Trophoblast cell (in vitro differentiated cells and primary cell): ENCODE data around the gene CNTN4.
A peak's percentile ranks its signal among the peaks of the same experiment; 100 is the strongest.
"Not testable (repeated sequence)": the region's sequence is repeated elsewhere in the genome, so short reads cannot be mapped to it uniquely, and the experiment has no call there.

Source experiments
- DNase-seq, 2 donors: peaks; one replicate each; pipeline ENCODE4 v3.0.0-alpha.2; 2016
- H2AFZ ChIP-seq: 2 replicates; pipeline ENCODE4 v1.6.1; 2013; ENCODE audit warnings: low read length, moderate library complexity, mild to moderate bottlenecking; ENCODE audit not compliant: insufficient read depth, poor library complexity
- H2AK5ac ChIP-seq: 2 replicates; pipeline ENCODE4 v1.6.1; 2013; ENCODE audit warnings: mild to moderate bottlenecking, low read length
- H2BK120ac ChIP-seq: 2 replicates; pipeline ENCODE4 v1.6.1; 2013; ENCODE audit warnings: low read length, mild to moderate bottlenecking, moderate library complexity; ENCODE audit not compliant: insufficient read depth, poor library complexity
- H2BK12ac ChIP-seq: 2 replicates; pipeline ENCODE4 v1.6.1; 2013; ENCODE audit warnings: mild to moderate bottlenecking, low read length, moderate library complexity
- H2BK5ac ChIP-seq: 2 replicates; pipeline ENCODE4 v1.6.1; 2013; ENCODE audit warnings: low read length, low read depth, moderate library complexity, mild to moderate bottlenecking; ENCODE audit not compliant: poor library complexity
- H3K14ac ChIP-seq: 2 replicates; pipeline ENCODE4 v1.6.1; 2013; ENCODE audit warnings: mild to moderate bottlenecking, low read length
- H3K18ac ChIP-seq: 2 replicates; pipeline ENCODE4 v1.6.1; 2013; ENCODE audit warnings: mild to moderate bottlenecking, low read length
- H3K23ac ChIP-seq: 2 replicates; pipeline ENCODE4 v1.6.1; 2013; ENCODE audit warnings: low read length
- H3K27ac ChIP-seq: 2 replicates; pipeline ENCODE4 v1.5.1; 2013; ENCODE audit warnings: low read depth, mild to moderate bottlenecking, inconsistent platforms, low read length, moderate library complexity
- H3K27me3 ChIP-seq: 2 replicates; pipeline ENCODE4 v1.6.1; 2013; ENCODE audit warnings: inconsistent platforms, mild to moderate bottlenecking, low read length, moderate library complexity; ENCODE audit not compliant: insufficient read depth
- H3K36me3 ChIP-seq, 2 experiments: 1 replicate in 1 of 2; 2 replicates in 1 of 2; pipeline ENCODE4 v1.6.1; 2013; ENCODE audit warnings: low read length in 2 of 2, mild to moderate bottlenecking in 2 of 2, moderate library complexity in 1 of 2; ENCODE audit not compliant: insufficient read depth in 2 of 2, control insufficient read depth in 1 of 2
- H3K4ac ChIP-seq: 2 replicates; pipeline ENCODE4 v1.6.1; 2013; ENCODE audit warnings: low read depth, mild to moderate bottlenecking, low read length, moderate library complexity
- H3K4me1 ChIP-seq, 2 experiments: 1 replicate in 1 of 2; 2 replicates in 1 of 2; pipeline ENCODE4 v1.6.1; 2013; ENCODE audit warnings: low read length in 2 of 2, mild to moderate bottlenecking in 2 of 2, moderate library complexity in 1 of 2; ENCODE audit not compliant: insufficient read depth in 2 of 2, control insufficient read depth in 1 of 2
- H3K4me2 ChIP-seq: 2 replicates; pipeline ENCODE4 v1.6.1; 2013; ENCODE audit warnings: inconsistent platforms, mild to moderate bottlenecking, low read length, moderate library complexity
- H3K4me3 ChIP-seq: 2 replicates; pipeline ENCODE4 v1.5.1; 2013; ENCODE audit warnings: mild to moderate bottlenecking, low read depth, low read length, inconsistent platforms
- H3K79me1 ChIP-seq: one replicate; pipeline ENCODE4 v1.6.1; 2013; ENCODE audit warnings: low read length
- H3K79me2 ChIP-seq: 2 replicates; pipeline ENCODE4 v1.6.1; 2013; ENCODE audit warnings: low read length, mild to moderate bottlenecking; ENCODE audit not compliant: control insufficient read depth, insufficient read depth, poor library complexity
- H3K9ac ChIP-seq: 2 replicates; pipeline ENCODE4 v1.6.1; 2013; ENCODE audit warnings: mild to moderate bottlenecking, low read length
- H3K9me3 ChIP-seq: 2 replicates; pipeline ENCODE4 v1.6.1; 2013; ENCODE audit warnings: low read depth, mild to moderate bottlenecking, control low read depth, inconsistent platforms, low read length; ENCODE audit not compliant: insufficient read depth
- H4K12ac ChIP-seq: 2 replicates; pipeline ENCODE4 v1.6.1; 2013; ENCODE audit warnings: low read depth, mild to moderate bottlenecking, low read length, moderate library complexity
- H4K8ac ChIP-seq: 2 replicates; pipeline ENCODE4 v1.6.1; 2013; ENCODE audit warnings: low read depth, mild to moderate bottlenecking, low read length, moderate library complexity
- H4K91ac ChIP-seq: one replicate; pipeline ENCODE4 v1.6.1; 2013; ENCODE audit warnings: low read depth, mild to moderate bottlenecking, low read length, moderate library complexity
- WGBS: extraction: QIAGEN DNeasy Blood & Tissue Kit; methylation state at CpG from one replicate; pipeline ENCODE4 v1.1.7; 2013; ENCODE audit warnings: missing lambda C conversion rate; ENCODE audit not compliant: insufficient read length, insufficient coverage; ENCODE audit errors: extremely low coverage; 5-methylcytosine and 5-hydroxymethylcytosine counted together

CNTN4 gene

GRCh38 chr3:2916640-2917039 lies 818.0 kb downstream of the CNTN4 start:
- H2AK5ac ChIP-seq: not testable (repeated sequence)

GRCh38 chr3:2920103-2920502 lies 821.4 kb downstream of the CNTN4 start:
- Histone ChIP-seq H3K27me3 (no peaks in the 10 kb centered on the region), H3K79me1 (no peaks in the 10 kb centered on the region), H2BK12ac (no peak overlapping the region), H2AK5ac (no peak overlapping the region), H2AFZ (no peak overlapping the region), H3K18ac (no peak overlapping the region), H3K27ac (no peak overlapping the region), H4K12ac (no peak overlapping the region), H3K4ac (no peak overlapping the region), H3K9me3 (peaks cover 2% of the 10 kb centered on the region), H3K4me2 (no peak overlapping the region), H3K4me3 (no peak overlapping the region), H2BK120ac (no peak overlapping the region), H2BK5ac (no peak overlapping the region), H3K23ac (no peak overlapping the region), H3K79me2 (no peaks in the 10 kb centered on the region), H3K36me3 (peaks cover 0 to 2% of the 10 kb centered on the region in 2 experiments), H3K4me1 (no peaks in the 10 kb centered on the region), H4K8ac (no peak overlapping the region), H4K91ac (no peak overlapping the region), H3K9ac (no peak overlapping the region), H3K14ac (no peak overlapping the region)
- DNase-seq: no peak
- WGBS: no CpG with 5 or more reads among the region's 1 CpG

More at GRCh38 chr3:2916640-2917039, 818.0 kb downstream of the CNTN4 start:
- not testable (repeated sequence) for H3K4me3 ChIP-seq, H3K27me3 ChIP-seq, H3K79me1 ChIP-seq, DNase-seq, H2BK12ac ChIP-seq, H3K36me3 ChIP-seq, H3K9me3 ChIP-seq, H4K12ac ChIP-seq, H3K14ac ChIP-seq, H3K4me2 ChIP-seq, H4K8ac ChIP-seq, H3K18ac ChIP-seq, H2AFZ ChIP-seq, H2BK5ac ChIP-seq, H4K91ac ChIP-seq, H3K4me1 ChIP-seq, H3K4ac ChIP-seq, H2BK120ac ChIP-seq, H3K27ac ChIP-seq, H3K23ac ChIP-seq, H3K9ac ChIP-seq, H3K79me2 ChIP-seq
- no CpG with 5 or more reads among the region's 25 CpGs for WGBS

- Histone ChIP-seq H3K23ac (no peak overlapping the region), H3K4ac (no peak overlapping the region), H4K91ac (no peak overlapping the region), H3K18ac (no peak overlapping the region), H4K8ac (no peak overlapping the region), H3K4me3 (no peak overlapping the region), H2BK120ac (no peak overlapping the region), H3K36me3 (peaks cover 0 to 2% of the 10 kb centered on the region in 2 experiments), H3K4me2 (no peak overlapping the region), H3K9ac (no peak overlapping the region), H2AFZ (no peak overlapping the region), H2AK5ac (no peak overlapping the region), H3K9me3 (peaks cover 2% of the 10 kb centered on the region), H3K14ac (no peak overlapping the region), H4K12ac (no peak overlapping the region), H3K4me1 (no peaks in the 10 kb centered on the region), H3K27ac (no peak overlapping the region), H2BK12ac (no peak overlapping the region), H3K79me1 (no peaks in the 10 kb centered on the region), H3K27me3 (no peaks in the 10 kb centered on the region), H3K79me2 (no peaks in the 10 kb centered on the region), H2BK5ac (no peak overlapping the region)
- 100% methylated on average over 1 of the region's 1 CpG for WGBS
- DNase-seq: no peak
Observed at GRCh38 chr3:2921452-2921851, 822.8 kb downstream of the CNTN4 start.

GRCh38 chr3:2921903-2922302 lies 823.2 kb downstream of the CNTN4 start:
- no peak overlapping the region for H2BK12ac ChIP-seq
- no peak overlapping the region for H2AFZ ChIP-seq
- no peak overlapping the region for H3K4ac ChIP-seq
- peaks cover 2% of the 10 kb centered on the region for H3K9me3 ChIP-seq
- no peak overlapping the region for H3K14ac ChIP-seq
- no peak overlapping the region for H3K4me2 ChIP-seq
- WGBS: no CpG with 5 or more reads among the region's 1 CpG
- H4K12ac ChIP-seq: no peak overlapping the region
- H2BK120ac ChIP-seq: no peak overlapping the region
- H3K23ac ChIP-seq: no peak overlapping the region
- no peaks in the 10 kb centered on the region for H3K4me1 ChIP-seq
- H3K79me1 ChIP-seq: no peaks in the 10 kb centered on the region
- no peak overlapping the region for H4K8ac ChIP-seq
- no peak overlapping the region for H4K91ac ChIP-seq
- peaks cover 0 to 2% of the 10 kb centered on the region in 2 experiments for H3K36me3 ChIP-seq
- no peak overlapping the region for H2BK5ac ChIP-seq
- no peaks in the 10 kb centered on the region for H3K79me2 ChIP-seq
- H3K27ac ChIP-seq: no peak overlapping the region
- no peak overlapping the region for H3K18ac ChIP-seq
- peak in 1 of 2 donors; percentile 7 for DNase-seq
- H2AK5ac ChIP-seq: no peak overlapping the region
- H3K4me3 ChIP-seq: no peak overlapping the region
- H3K9ac ChIP-seq: no peak overlapping the region
- no peaks in the 10 kb centered on the region for H3K27me3 ChIP-seq
